Measurements from ENCODE around the gene TBC1D4.
"Not testable (repeated sequence)": the region's sequence is repeated elsewhere in the genome, so short reads cannot be mapped to it uniquely, and the experiment has no call there.

Gene TBC1D4

DNA sequence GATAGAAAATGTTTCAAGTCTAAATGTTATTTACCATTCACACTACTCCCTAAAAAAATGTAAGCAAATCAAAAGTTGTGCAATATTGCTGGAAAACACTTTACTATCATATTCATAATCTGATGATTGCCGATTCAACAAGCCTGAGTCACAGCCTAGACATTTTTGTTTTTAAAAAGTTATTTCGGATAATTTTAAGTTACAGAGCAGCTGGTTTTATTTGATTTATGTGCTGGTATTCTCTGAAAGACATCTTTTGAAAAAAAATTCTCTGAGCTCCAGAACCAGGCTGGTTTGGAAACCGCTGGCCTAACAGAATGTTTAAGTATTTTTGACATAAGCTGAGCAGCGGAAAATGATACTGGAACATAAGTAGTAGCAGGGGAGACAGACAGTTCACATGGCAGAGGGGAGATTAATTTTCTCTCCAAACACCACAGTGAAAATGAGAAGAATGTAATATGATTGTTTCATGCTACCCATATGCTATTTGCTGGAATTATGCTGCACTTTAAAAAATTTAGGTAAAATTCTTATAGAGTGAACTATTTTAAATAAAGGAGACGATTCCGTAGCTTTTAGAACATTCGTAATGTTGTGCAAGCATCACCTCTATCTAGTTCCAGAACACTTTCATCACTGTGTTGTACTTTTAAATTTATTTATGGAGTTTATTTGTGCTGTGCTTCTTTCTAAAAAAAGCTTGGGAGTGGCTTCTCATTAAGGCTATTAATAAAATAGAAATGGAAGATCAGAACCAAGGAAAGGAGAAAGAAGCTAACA is 36.1 kb downstream of the TBC1D4 start:
- DNase-seq: no peak

DNA sequence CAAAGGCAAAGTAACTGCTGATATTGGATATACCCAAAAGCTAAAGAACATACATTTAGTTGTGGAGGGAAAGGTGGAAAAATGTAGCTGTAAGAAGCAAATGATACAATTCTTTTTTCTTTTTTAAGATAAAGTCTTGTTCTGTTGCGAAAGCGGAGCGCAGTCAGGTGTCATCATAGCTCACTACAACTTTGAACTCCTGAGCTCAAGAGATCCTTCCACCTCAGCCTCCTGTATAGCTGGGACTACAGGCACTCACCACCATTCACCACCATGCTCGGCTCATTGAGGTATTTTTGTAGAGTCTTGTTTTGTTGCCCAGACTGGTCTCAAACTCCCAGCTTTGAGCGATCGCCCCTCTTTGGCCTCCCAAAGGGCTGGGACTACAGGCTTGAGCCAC is 38.0 kb downstream of the TBC1D4 start:
- DNase-seq: no peak

DNA sequence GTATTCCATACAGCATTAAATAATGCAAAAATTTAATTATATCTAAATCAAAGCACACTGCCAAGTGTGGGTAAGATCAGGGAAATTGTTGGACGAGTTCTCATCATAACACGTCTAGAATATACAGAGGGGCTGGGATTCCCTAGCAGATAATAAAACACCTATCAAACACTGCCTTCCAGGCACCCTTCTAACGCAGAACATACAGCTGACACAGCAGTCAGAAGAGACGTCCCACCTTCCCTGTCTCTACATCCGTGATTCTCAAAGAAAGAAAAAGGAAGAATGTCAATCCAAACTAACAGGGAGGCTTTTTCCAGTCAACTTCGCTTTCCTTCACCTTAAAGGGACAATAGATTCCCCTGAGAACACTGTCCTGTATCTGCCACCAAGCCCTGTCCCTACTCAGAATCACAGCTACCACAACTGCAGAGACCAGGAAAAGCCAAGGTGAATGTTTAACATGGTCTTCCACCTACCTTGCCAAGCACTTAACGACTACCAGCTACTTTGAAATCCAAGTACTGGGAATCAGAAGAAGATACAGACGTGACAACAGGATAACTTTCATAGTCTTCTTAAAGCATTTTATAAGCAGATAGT is 38.5 kb downstream of the TBC1D4 start:
- DNase-seq: no peak

DNA sequence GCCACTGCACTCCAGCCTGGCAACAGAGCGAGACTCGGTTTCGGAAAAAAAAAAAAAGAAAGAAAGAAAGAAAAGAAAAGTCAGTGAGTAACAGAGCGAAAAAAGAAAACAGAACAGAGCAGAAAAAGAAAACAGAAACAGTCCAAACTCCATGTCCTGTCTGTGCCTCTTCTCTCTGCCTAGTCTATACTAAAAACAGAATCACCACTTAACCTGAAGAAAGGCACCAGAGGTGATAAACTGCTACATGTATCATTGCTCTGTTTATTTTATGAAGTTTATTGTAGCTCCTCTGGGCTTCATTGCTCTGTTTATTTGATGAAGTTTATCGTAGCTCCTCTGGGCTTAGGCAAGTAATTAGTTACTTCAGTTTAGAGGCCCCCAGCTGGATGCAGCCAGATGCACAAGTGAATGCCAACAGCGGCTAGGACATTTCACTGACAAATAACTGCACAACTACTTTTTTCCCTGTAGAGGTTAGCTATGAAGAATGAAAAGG is 39.2 kb downstream of the TBC1D4 start:
- DNase-seq: no peak

DNA sequence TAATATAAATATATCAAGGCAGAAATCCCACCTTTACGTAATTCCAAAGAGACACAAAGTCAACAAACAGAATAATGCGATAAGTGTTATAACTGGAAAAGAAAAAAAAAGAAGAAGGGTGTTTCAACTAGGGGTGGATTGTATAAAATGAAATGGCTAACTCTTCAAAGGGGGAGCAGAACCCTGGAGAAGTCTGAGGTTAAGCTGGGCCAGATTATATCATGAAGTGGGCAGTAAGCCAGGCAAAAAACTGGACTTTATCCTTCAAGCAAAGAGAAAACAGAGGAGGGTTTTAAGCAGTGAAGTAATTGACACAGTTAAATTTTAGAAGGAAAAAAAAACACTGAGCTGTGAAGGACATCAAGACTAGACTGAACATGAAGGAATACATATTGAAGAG is 41.9 kb downstream of the TBC1D4 start:
- DNase-seq: no peak

DNA sequence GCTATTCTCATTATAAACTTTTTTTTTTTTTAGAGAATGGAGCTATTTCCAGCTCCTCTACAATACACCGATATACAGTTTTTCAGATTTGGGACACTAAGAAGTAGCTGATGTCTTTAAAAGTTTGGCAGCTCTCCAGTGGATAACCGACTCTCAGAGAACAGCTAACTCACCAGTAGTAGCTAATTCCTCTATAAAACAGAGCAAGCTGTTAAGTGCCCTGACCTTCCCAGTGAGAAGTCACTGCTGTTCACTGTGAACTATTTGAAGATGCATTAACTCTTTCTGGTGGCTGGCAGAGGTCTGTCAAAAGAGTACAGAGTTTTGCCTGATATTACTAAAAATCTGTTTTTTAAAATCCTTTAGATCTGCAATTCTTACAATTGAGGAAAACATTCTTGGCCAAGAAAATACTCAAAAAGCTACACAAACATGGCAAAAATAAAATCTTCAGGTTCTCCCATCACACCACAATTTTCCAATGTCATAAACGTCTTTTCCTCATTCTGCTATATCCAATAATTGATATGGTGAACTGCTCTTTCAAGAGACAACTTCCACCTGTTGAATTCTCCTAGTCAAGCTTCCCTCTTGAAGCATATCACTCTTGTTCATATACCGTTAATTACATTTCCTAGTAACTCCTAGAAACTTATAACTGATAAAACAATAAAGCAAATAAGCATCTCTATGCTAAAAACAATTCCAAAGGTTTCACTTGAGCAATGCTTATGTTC is 44.2 kb downstream of the TBC1D4 start:
- no peak for DNase-seq

DNA sequence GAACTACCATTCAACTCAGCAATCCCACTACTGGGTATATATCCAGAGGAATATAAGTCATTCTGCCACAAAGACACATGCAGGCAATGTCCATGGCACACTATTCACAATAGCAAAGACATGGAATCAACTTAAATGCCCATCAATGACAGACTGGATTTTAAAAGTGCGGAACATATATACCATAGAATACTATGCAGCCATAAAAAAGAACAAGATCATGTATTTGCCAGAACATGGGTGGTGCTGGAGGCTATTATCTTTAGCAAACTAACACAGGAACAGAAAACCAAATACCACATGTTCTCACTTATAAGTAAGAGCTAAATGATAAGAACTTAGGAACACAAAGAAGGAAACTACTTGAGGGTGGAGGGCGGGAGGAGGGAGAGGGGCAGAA is 47.8 kb downstream of the TBC1D4 start:
- DNase-seq: not testable (repeated sequence)

DNA sequence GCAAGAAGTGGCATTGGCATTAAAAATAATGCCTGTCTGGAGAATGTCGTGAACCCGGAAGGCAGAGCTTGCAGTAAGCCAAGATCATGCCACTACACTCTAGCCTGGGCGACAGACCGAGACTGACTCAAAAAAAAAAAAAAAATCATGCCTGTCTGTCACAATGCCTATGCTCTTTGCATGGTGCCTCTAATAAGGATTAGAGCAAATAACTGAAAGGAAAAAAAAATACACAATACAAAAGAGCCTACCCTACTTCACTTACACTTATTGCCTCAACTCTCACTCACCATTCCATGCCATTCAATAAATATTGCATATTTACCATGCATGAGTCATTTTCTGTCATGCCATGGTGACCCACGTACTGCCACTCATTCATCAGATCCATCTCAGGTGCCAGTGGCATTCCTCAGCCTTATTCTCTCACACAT is 49.1 kb downstream of the TBC1D4 start:
- DNase-seq: no peak

DNA sequence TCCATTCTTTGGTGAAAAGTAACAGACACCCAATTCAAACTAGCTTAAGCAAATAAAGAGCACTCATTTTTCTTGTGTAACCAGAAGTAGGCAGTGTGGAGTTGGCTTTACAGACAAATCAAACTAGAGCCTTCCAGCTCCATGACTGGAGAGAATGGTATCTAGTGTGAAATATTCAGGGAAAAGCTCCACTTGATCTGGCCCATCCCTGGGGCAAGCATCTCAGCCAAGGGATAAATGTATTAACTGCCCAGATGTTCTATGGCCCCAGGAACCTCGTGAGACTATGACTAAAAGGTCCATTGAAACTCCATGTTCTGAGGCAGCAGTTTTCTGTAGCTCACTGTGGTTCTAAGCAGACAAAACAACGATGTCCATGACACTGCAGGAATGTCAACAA is 49.9 kb downstream of the TBC1D4 start:
- DNase-seq: no peak

DNA sequence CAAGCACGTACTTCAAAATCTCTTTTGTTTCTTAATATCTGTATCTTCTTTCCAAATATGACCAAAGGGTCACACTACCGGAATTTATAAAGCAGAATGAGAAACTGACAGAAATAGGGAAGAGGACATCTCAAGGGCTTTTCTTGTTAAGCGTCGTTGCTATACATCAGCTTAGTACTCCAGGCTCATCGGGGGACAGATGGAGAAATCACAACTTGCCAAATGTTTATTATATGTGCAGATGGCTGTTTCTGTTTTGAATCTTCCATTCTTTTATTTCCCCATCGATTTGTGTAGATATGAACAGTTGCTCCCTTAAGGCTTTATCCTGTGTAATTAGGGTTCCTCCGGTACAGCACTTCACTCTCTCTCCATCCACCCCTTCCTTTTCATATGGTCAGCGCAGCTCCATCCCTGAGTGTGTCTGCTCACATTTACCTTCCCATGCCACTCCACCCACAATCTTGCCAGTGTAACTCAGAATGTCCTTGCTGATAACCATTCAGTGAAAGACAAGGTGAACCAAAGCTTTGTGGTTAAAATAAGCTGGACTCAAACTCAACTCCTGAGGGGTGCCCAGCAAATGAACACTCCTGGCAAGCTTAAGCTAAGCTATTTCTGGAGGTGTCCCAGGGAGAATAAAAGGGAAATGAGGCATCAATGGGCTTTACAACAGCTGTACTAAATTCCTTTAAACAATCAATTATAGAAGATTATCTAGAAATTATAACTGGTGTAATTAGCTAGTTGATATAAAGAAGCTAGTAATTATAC is 51.3 kb downstream of the TBC1D4 start:
- DNase-seq: no peak

DNA sequence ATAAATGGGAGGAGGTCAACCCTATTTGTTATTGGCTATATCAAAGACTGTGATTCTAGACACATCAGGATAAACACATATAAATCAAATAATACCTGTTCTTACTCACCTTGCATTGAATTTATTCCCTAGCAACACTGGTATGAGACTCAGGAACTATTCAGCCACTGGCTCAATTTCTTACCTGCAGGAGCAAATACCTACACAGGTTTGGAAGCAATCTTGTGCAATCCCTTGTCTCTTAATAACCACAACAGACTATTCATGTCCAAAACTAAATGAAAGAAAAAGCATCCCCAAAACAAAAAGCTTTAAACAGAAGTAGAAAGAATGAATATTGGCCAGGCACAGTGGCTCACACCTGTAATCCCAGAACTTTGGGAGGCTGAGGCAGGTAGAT is 55.5 kb downstream of the TBC1D4 start:
- DNase-seq: no peak

DNA sequence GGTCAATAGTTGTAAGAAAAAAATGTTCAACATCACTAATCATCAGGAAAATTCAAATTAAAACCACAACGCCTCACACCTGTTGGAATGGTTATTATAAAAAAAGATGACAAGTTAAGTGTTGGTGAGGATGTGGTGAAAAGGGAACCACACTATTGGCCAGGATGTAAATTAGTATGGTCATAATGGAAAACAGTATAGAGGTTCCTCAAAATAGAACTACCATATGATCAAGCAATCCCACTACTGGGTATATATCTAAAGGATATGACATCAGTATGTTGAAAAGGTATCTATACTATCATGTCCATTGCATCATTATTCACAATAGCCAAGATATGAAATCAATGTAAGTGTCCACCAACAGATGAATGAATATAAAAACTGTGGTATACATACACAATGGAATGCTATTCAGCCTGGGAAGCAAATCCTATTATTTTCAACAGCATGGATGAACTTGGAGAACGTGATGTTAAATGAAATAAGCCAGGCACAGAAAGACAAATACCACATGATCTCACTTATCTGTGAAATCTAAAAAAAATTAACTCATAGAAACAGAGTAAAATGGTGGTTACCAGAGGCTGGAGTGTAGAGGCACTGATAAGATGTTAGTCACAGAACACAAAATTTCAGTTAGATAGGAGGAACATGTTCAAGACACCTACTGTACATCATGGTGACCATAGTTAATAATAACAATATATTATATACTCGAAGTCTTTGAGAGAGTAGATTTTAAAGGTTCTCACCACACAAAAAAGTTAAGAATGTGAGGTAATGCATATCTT is 56.6 kb downstream of the TBC1D4 start:
- no peak for DNase-seq

DNA sequence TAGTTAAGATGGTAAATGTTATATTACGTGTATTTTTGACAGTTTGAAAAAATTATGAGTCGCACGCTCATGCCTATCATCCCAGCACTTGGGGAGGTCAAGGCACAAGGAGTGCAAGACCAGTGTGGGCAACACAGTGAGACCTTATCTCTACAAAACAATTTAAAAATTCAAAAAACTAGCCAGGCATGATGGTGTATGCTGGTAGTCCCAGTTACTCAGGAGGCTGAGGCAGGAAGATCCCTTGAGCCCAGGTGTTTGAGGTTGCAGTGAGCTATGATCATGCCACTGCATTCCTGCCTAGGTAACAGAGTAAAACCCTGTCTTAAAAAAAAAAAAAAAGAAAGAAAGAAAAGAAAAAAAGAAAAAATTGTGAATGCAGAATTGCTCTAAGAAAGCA is 58.0 kb downstream of the TBC1D4 start:
- no peak for DNase-seq

DNA sequence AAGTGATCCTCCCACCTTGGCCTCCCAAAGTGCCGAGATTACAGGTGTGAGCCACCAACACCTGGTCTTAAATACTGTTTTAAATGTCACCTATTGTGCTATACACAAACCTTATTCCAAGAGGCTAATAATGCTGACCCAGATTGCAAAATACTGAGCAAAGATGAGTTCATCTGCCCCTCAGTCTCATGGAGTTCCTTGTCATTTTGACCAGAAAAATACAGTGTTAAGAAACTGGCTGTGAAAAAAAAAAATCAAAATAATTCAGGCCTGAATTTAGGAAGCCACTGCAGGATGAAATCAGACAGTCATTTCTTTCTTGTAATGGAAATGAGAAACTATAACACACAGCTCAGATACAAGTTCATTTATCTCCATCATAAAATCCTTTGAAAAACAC is 59.9 kb downstream of the TBC1D4 start:
- no peak for DNase-seq

DNA sequence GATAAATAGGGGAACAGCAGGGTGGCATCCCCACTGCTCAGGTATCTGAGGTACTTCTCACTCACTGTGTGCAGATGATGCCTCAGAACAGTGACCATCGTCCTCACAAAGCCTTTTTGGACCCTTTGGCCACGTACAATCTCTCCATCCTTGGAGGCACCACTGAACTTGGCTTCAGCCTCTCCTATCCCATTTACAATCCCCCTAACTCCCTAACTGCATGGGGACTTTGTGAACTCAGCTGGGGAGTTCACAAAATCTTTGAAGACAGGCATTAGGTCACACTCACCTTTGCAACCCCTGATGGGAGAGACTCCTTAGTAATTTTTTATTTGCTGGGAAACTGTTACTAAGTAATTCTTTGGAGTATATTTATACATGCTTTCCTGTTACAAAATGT is 60.8 kb downstream of the TBC1D4 start:
- DNase-seq: no peak

DNA sequence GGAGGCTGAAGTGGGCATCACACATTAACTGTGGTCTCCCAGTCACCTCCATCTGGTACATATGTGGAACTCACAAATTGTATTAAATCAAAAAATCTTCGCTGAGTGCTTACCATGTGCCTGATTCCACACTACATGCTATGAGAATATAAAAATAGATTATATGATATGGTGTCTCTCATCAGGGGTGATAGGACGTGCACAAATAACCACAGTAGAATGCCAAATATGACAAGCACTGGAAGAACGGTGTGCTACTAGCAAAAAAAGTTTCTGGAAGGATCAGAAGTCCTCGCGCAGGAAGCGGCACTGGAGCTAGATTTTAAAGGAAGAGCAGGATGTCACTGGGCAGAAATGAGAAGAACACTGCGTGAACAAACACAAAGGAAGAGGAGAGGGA is 62.3 kb downstream of the TBC1D4 start:
- no peak for DNase-seq

DNA sequence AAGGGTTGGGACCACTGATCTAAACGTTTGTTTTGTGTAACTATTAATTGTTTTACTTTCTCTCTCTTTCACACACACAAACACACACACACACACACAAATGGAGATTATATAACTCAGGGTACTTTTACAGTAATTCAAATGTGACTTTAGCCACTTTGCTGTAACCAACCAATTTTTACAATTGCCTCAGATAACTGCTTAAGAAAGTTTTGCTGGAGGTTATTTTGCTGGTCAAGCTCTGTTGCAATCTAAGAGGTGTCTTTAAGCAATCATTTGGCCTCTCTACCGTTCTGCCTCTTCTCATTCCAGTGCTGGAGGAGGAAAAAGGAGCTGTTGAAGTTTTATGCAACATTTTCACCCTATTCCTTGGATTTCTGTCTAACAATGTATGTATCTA is 63.0 kb downstream of the TBC1D4 start:
- no peak for DNase-seq

DNA sequence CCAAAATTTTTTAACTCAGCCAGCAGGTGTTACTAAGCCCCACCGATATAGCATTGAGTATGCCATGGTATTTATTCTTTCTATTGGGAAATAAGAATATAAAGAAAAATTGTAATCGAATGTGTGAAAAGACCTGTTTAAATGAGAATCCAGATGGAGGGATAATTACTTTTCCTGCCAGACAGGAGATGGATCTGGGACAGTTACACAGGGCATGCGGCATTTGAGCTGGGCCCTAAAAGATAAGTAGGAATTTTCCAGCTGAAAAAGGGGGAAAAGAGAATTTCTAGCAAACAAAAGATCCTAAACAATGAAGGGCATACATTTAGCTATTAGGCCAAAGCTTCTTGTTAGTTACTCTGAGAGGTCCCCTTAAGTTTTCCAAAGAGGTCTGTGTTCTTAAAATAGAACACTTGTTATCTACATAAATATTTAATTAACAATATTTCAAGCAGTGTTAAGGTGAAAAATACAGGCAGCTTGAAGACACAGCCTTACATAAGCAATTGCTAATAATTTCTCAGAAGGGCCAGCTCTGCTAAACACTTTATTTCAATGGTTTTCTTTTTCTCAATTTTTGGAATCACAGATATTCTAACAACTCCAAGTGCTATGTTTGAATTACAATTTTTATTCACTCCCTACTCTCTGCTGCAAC is 63.7 kb downstream of the TBC1D4 start:
- no peak for DNase-seq

DNA sequence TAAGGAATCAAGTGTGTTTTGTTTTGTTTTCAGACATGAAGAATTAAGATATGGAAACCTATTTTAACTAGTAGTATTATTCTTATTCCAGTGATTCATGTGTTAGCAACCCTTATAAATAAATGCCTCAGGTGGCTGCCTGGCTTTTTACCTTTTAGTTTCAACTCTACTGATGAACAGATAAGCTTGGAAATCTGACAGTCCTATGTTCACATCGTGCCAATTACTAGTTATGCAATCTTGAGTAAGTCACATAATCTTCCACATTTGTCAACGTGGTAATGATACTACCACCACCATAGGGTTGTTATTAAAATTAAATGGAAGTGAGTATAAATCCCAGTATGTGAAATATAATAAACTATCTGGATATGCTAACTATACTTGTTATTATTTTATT is 64.3 kb downstream of the TBC1D4 start:
- DNase-seq: no peak

DNA sequence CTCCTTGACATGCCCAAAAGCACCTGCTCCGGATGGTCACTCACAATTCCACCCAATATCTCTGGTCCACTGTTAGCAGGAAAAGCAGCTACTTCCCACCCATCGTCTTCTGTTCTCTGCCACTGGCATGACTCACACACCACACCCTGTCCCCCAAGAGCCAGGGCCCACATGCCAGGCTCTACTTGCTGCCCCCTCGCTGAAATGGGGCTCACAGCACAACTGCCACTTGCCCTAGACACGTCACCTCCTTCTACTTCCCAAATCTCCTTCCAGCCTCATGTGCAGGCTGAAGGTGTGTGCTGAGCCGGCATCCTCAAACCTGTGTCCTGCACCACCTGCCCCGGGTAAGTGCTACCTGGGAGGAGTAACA is 65.0 kb downstream of the TBC1D4 start:
- DNase-seq: no peak

DNA sequence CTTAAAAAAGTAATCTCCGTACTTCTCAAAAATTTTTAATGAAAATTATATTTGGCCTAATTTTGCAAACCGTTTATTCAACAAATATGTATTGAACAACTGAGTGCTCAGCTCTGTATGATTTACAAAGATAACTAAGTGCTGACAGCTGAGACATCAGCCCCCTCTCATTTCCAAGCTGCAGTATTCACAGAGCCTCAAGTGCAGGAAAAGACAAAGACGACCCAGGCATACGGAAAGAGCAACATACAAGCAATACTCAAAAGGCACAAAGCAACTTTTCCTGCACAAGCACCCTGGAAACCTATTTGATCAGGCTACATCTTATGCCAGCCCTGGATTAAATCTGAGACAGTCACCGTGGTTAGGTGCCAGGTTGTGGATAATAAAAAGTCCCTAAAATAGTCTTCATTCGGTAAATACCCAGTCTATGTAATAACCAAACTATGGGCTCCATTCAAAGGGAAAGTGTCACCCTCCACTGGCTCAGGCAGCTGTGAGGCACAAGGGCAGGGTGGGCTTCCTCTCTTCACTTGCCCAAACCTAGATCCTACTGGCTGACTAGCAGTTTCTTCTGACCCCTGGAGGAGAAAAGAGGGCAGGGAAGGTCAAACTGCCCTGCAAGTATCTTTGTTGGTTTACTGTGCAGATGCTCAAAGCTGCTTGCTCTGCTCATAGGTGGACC is 65.5 kb downstream of the TBC1D4 start:
- DNase-seq: no peak

All from NCI-H2081 treated with DMSO at 0.1 percent for 48 hours (cell line).